Tibial nerve (tissue), 4 donors: ENCODE measurements around the gene PDZRN3.

ENCODE experiments used
- CTCF ChIP-seq, 5 experiments: fragments of 200-600 bp in 3 of 5; fragments of 450-650 bp in 2 of 5; sonication (generic) in 3 of 5; IDR thresholded peaks; one replicate each; pipeline ENCODE4 v1.5.1; 2016 to 2019; ENCODE audit warnings: antibody characterized with exemption in 5 of 5, mild to moderate bottlenecking in 3 of 5, moderate library complexity in 2 of 5
- EP300 ChIP-seq, 2 donors: sonication (generic); formaldehyde crosslinking; IDR thresholded peaks; one replicate each; pipeline ENCODE4 v1.6.1; 2017; ENCODE audit warnings: antibody characterized with exemption in 2 of 2, mild to moderate bottlenecking in 1 of 2
- POLR2A ChIP-seq, 2 donors: fragments of 450-650 bp; IDR thresholded peaks; one replicate each; pipeline ENCODE4 v1.6.1; 2017; ENCODE audit warnings: antibody characterized with exemption in 2 of 2, mild to moderate bottlenecking in 2 of 2, moderate library complexity in 2 of 2

DNA sequence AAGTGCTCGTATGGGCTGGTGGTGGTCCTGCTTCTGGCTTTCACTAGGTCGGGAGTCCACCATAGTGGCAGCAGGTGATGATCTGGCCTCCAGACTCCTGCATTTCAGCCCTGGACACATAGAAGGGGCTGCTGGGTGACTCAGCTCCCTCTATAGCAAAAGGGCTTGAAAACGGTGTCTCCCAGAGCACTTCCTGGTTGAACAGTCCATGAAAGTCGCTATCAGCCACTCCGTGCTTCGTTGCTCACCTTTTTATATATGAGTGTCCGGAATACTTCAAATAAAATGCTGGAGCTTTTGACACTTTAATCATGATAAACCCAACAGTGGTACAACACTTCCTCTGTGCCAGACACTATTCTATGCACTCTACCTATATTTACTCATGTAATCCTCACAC is 213.2 kb downstream of the PDZRN3 start:
- TF ChIP-seq POLR2A (IDR thresholded peaks at IDR 0.05) = no peak
- TF ChIP-seq CTCF (IDR thresholded peaks at IDR 0.05) = no peak
- no peak for TF ChIP-seq EP300 (IDR thresholded peaks at IDR 0.05)
